VCaP (cell line): ENCODE measurements around the gene IKZF4.

Source experiments
- H3K27ac ChIP-seq: fragments of 450-650 bp; 2 replicates; pipeline ENCODE4 v1.5.1; 2017
- CTCF ChIP-seq: fragments of 450-650 bp; conservative IDR thresholded peaks from 2 replicates; pipeline ENCODE4 v1.5.1; 2017; ENCODE audit warnings: mild to moderate bottlenecking, moderate library complexity

Gene IKZF4

GRCh38 chr12:56037161-56037560, 16.3 kb downstream of the IKZF4 start:
- no peak for TF ChIP-seq CTCF
- no peak overlapping the region for H3K27ac ChIP-seq

- TF ChIP-seq CTCF: no peak
- H3K27ac ChIP-seq: no peak overlapping the region
Observed at GRCh38 chr12:56038022-56038655, 17.3 kb downstream of the IKZF4 start.

- H3K27ac ChIP-seq: peak overlapping the region; percentile 98
- no peak for TF ChIP-seq CTCF
Observed at GRCh38 chr12:56040151-56040550, 19.3 kb downstream of the IKZF4 start.

- TF ChIP-seq CTCF: no peak
- peak overlapping the region; percentile 98 for H3K27ac ChIP-seq
Observed at GRCh38 chr12:56040963-56041551, 20.2 kb downstream of the IKZF4 start.

GRCh38 chr12:56041552-56042429, 20.9 kb downstream of the IKZF4 start, which contains the start of gene RPS26:
TSS of gene RPS26 (plus strand) at chr12:56041918. CDS start at chr12:56042167, 249 bp downstream.
- peak within 1 kb of the TSS; percentile 98 for H3K27ac ChIP-seq

GRCh38 chr12:56042430-56042813, 21.6 kb downstream of the IKZF4 start:
- H3K27ac ChIP-seq: peak overlapping the region; percentile 98

More at GRCh38 chr12:56041552-56042429, 20.9 kb downstream of the IKZF4 start, which contains the start of gene RPS26:
- peak; percentile 78 for TF ChIP-seq CTCF

- H3K27ac ChIP-seq: peak overlapping the region; percentile 98
- TF ChIP-seq CTCF: no peak
Observed at GRCh38 chr12:56042843-56043242, 22.0 kb downstream of the IKZF4 start.
